Heart left ventricle (tissue), 13 donors: ENCODE measurements around the gene SORBS2.

Source experiments
- CTCF ChIP-seq, 12 donors: fragments of 200-600 bp; sonication (generic) in 4 of 12; IDR thresholded peaks; one replicate each; pipeline versions ENCODE4 v1.5.0 to v1.8.0; 2018 to 2022; ENCODE audit warnings: antibody characterized with exemption in 12 of 12, mild to moderate bottlenecking in 5 of 12
- POLR2A ChIP-seq, 2 donors: fragments of 450-650 bp; IDR thresholded peaks; one replicate each; pipeline ENCODE4 v1.6.1; 2017; ENCODE audit warnings: antibody characterized with exemption in 2 of 2, mild to moderate bottlenecking in 2 of 2, moderate library complexity in 2 of 2
- donor health status: ischemic (EF 13 %, LVEDD 7.1; RV severe dilation, severe dysfunction).
- donor health status: DM: no; HTN: yes; CAD: no.
- donor health status: DM: no; HTN: no; CAD: no.
- donor health status: ischemic (EF 25% LVEDD 6.9; RV normal size, moderate dysfunction).
- donor health status: ischemic (EF 25% LVEDD 5.7; RV mildly dilated, moderate dysfunction).
- donor health status: ischemic (EF 35%, LVEDD 5.7; RV mildly dilated, moderate dysfunction).
- donor health status: nonischemic (EF 11% LVEDD 7.7; RV severe dilation, severe dysfunction).
- donor health status: DM: yes; HTN: yes; CAD: no.
- donor health status: PGD.
- donor health status: ischemic (EF 29% LVEDD 5.4; RV normal size, mild dysfunction).
- donor health status: nonischemic (EF 23%, LVEDD 6.1; RV moderate dilation, normal function).

GRCh38 chr4:185736882-185737281, 75.1 kb downstream of the SORBS2 start:
- TF ChIP-seq CTCF (IDR thresholded peaks at IDR 0.05) = no peak
- no peak for TF ChIP-seq POLR2A (IDR thresholded peaks at IDR 0.05)
